ENCODE results near the gene RNF222.
A peak's percentile ranks its signal among the peaks of the same experiment; 100 is the strongest.
"Not testable (repeated sequence)": the region's sequence is repeated elsewhere in the genome, so short reads cannot be mapped to it uniquely, and the experiment has no call there.

RNF222 gene

DNA sequence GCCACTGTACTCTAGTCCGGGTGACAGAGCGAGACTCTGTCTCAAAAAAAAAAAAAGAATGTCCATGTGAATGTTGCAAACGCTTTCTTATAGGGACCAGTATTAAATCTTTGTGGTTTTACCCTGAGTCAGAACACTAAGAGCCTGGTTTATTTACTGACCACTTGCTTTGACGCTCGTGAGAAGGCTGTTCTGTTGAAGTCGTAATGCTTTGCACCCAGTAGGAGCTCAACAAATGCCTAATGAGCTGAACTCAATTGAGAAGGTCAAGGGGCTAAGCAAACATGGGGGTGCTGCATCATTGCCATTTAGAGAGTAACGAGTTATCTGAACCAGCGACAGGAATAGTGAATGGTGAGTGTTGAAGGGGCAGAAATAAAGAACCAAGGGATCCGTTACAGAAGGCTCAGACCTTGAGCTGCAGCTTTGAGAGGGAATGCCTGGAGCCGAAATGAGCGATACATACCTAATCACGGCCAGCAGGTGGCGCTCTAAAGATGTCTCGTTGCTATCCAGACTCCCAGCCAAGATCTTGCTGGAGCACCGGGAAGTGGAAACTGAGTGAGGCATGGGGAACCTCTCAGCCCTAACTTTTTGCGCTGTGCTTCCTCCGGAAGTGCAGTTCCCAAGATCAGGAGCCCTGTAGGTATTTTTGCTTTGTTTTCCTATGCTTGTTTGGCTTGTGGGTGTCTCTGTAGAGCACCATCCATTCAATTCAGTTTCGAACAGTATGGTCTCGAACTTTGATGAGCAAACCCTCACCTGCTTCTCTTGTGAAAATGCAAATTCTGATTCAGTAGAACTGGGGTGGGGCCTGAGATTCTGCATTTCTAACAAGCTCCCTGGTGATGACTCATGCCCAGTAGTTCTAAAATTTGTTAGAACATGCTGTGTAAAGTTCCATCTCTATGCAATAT is 12.6 kb upstream of the RNF222 start:
- peak; percentile 67 for DNase-seq

DNA sequence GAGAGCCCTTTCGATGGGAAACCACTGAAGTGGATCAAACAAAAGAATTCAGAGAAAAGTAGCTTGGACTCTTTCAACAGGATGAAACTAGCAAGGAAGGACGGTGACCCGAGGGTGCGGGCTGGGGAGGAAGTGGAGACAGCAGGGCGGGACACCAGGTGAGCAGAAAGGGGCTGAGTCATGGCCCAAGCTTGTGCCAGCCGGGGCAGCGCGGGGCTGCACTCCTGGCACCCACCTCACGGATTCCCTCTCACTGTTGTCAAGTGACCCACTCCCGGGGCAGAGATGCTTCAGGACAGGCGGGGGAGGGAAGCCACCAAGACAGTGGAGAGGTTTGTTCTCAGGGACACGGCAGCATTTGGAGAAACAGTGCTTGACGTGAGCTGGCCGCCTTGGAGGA is 10.7 kb upstream of the RNF222 start:
- DNase-seq = no peak

DNA sequence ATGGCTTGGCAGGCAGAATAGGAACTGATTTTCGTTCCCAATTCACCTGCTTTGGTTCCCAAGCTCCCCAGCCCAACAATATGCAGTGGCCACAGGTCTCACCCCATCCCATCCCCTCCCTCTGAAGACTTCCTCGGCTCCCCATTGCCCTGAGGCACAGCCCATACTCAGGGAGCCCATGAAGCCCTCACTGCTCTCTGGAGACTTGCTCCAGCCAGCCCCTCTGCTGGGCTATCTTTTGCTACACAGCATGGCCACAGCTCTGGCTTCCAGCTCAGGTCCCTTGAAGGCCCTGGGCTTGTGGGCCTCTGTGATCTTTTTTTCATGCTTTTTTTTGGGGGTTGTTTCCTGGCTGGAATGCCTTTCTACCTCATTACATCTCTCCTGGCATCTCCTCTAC is 8.5 kb upstream of the RNF222 start:
- DNase-seq = no peak

DNA sequence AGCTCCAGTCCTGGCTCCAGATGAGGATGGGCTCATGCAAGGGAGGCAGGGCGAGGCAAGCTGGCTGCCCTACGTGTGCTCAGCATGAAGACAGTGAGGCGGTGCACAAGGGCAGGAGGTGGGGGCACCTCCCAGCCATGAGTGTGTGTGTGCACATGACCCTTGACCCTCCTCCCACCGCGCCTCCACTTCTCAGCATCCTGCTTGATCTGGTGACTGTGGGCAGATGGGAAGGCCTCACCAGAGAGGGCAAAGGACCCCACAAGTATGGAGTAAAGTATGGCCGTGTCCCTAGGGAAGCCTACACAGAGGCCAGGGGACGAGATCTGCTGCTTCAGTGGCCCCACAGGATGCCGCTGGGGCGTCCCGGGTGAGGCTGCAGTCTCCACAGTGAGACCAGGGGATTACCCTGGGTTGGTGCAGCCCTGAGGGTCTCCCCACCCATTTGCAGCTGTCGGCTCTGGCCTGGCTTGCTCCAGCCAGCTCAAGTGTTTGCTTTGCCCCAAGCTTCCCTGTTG is 7.9 kb upstream of the RNF222 start:
- no peak for DNase-seq

DNA sequence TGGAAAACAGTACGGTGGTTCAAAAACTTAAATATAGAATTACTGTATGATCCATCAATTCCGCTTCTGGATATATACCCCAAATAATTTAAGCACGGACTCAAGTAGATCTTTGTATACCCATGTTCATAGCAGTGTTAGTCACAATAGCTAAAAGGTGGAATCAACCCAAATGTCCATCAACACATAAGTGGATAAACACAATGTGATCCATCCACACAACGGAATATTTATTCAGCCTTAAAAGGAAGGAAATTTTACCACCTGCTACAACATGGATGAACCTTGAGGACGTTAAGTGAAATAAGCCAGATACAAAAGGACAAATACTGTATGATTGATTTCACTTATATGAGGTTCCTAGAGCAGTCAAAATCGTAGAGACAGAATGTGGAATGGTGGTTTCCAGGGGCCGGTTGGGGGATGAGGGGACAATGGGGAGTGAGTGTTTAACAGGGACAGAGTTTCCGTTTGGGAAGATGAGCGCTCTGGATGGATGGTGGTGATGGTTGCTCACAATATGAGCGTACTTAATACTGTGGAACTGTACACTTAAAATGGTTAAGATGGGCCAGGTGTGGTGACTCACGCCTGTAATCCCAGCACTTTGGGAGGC is 5.4 kb upstream of the RNF222 start:
- DNase-seq = no peak

DNA sequence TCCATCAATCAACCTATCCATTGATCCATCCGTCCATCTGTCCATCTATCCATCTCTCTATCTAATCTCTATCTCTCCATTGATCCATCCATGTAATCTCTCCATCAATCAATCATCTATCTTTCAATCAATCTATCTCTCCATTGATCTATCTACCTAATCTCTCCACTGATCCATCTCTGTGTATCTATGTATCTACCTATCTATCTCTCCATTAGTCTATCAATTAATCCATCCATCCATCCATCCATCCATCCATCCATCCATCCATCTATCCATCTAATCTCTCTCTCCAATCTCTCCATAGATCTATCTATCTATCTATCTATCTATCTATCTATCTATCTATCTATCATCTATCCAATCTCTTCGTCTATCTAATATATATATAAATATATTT is 3.5 kb upstream of the RNF222 start:
- no peak for DNase-seq

DNA sequence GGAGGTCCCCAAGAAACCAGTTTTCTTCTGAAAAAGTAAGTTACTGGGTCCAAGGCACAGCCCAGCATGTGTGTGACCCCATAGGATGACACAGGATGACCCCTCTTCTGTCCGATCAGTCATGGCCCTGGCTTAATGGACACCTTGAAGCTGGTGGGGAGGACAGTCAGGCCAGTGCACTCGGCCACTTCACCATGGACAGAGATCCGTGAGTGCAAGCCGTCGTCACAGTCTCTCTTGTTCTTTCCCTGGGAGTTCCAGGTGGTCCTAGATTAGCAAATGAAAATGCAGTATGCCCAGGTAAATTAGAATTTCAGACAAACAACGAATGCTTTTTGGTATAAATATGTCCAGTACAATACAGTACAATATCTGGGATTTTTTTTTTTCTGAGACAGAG is 1.4 kb upstream of the RNF222 start:
- DNase-seq = no peak

DNA sequence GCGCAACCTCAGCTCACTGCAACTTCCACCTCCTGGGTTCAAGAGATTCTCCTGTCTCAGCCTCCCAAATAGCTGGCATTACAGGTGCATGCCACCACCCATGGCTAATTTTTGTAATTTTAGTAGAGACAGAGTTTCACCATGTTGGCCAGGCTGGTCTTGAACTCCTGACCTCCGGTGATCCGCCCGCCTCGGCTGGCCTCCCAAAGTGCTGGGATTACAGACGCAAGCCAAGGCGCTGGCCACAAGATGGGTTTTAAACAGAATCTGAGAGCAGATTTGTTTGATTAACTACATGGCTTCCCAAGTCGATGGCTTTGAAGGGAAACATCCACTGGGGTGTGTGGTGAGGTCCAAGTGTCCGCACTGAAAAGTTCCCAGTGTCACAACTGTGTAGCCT is 3.1 kb downstream of the RNF222 start:
- not testable (repeated sequence) for DNase-seq

DNA sequence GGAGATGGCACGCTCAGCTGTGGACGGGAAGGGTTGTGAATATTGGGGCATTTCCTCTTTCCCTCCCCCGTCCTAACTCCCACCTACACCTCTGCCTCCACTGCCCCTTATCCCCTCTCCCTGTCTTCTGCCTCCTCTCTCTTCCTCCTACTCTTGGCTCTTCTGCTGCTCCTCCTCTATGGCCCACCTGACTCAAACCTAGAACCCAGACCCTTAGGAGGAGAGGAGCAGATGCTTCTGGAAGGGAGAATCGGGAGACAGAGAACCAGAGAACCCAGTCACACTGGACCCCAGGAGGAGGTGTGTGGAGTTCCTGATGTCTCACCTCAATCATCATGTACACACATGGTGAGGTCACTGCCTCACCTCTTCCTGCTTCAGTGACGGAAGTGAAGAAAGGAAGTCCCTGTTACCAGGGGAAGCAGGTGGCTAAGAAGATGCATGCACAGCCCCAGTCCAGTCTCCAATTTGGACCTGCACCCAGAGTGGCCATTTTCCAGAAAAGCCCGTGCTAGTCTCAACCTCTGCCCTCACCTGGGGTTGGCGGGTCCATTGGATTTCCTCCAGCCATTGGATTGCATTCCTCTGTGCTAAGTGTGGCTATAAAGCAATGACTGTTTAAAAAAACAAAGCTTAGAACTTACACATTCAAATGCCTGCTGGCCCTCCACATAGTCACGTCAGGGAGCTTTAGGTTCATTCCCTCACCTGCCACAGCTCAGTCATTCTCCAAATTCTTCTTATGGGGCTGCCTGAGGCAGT is 4.0 kb downstream of the RNF222 start:
- DNase-seq = no peak

DNA sequence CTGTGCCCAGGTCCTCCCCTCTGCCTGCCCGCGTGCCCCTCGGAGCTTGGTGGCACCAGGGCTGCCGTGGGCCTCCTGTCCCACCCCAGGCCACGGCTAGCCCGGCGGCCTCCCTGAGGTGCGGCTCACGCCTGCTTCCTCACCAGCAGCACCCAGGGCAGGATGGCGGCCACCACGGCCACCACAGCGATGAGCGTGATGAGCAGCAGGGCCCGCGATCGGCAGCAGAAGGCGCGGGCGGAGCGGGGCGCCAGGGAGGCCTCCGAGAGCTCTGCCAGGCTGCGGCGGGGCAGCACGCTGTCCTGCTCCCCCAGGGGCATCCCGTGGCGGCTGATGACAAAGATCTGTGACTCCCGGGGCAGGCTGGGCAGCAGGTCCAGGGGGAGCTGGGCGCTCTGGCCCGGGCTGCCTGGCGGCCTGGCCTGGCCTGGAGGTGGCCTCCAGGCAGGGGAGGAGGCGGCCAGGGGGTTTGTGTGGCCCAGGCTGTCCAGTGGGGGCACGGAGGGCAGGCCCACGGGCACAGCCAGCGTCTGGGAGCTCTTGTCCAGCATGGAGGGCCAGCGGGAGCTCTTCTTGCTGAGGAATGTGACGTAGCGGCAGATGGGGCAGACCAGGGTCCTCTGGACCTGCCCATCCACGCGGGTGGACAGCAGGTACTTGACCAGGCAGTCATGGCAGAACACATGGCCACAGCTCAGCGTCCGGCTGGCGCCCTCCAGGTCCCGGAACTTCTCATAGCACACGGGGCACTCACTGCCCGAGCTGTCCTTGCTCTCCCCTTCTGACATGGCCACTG is 4.8 kb downstream of the RNF222 start:
- no peak for DNase-seq

DNA sequence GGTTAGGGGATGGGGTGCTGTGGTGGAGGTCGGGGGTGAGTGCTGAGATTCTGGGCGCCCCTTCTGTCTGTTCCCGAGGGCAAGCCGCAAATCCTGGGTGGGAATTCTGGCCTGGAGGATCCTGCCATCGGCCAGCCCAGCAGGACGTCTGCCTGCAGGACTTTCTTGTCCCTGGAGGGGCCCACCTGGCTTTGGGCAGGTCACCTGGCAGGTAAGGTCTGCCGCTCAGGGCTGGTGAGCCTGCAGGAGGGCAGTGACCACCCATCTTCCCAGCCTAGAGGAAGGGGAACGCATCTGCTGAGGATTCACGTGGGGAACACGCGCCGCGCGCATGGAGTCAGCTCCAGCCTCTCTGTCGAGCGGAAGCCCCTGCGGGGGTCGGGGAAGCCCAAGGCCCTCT is 5.4 kb downstream of the RNF222 start:
- no peak for DNase-seq

DNA sequence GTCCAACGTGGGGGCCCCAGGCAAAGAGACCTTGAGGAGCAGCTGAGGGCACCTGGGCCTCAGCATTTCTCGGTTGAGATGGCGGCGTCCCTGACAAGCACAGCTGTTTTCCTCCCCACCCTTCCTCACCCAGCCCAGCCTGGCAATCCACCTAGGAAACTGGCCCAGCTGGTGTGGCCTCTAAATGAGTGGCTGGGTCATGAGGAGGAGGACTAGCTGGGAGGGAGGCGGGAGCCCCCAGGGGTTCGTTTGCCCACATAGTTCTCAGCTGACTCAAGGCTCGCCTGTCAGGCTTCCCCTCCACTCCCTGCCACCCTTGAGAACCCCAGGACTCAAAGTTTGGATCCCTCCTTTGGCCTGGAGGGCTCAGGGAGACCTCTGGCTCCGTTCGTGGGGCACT is 5.9 kb downstream of the RNF222 start:
- no peak for DNase-seq

DNA sequence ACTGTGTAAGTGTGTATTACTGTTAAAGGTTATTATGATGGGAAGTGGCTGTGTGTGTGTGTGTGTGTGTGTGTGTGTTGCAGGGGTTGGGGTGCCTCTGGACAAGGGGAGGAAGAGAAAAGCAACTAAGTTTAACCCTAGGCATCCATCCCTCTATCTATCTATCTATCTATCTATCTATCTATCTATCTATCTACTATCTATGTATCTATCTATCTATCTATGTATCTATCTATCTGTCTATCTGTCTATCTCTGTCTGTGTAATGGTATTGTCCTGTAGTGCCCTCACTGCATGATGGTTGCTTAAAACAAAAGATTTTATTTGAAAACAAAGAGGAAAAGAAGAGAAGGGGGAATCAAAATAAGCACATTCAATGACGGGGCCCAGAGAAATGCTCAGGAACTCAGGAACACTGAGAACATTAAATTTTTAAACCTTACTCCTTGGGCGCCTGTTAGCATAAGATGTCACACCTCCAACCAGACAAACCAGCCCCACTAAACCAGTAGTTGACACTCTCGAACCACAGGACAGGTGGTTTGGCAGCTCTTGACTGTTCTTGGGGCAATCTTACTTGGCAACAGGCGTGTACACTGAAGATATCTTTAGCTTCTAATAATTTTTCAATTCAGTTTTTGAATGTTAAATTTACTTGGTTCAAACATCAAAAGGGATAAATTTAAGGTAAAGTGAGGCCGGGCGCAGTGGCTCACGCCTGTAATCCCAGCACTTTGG is 9.5 kb downstream of the RNF222 start:
- DNase-seq = no peak

DNA sequence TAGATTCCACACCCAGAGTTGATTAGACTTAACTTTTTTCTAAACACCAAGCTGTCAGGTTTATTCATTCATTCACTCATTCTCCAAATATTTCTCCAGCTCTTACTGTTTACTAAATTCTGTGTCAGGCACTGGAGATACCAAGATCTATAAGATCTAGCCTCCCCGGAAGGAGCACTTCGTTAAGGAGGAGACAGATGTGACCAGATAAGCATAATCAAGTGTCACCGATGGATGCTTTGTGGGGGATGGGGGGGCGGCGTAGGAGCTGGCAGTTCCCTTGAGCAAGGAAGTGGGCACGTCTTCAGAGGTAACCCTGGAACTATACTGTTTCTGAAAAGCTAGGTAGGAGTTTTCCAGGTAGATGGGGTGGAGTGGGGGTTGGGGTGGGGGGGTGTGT is 10.8 kb downstream of the RNF222 start:
- DNase-seq = no peak

DNA sequence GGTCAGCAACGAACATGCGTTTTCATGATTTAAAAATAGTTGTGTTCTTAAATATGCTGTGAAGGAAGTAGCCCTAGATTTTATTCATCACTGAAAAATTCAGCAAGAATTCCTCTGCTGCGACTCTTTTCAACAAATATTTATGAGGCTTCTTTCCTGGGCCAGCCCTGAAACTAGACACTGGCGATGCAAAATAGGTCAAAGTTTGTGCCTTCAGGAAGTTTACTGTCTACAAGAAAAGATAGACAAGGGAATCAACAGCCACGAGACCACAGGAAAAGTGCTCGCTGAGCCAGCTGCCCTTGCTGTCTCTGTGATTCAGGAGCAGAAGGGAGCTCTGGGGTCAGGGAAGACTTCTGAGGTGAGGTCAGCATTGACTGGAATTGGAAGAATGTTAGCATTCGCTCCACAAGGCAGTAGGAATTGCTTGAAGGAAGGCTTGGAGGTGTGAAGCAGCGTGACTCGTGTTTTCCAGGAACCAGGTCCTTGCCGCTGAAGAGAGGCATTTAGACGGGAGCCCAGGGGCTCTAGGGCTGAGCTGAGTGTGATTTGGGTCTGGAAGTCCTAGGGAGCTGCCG is 12.7 kb downstream of the RNF222 start:
- DNase-seq = no peak

DNA sequence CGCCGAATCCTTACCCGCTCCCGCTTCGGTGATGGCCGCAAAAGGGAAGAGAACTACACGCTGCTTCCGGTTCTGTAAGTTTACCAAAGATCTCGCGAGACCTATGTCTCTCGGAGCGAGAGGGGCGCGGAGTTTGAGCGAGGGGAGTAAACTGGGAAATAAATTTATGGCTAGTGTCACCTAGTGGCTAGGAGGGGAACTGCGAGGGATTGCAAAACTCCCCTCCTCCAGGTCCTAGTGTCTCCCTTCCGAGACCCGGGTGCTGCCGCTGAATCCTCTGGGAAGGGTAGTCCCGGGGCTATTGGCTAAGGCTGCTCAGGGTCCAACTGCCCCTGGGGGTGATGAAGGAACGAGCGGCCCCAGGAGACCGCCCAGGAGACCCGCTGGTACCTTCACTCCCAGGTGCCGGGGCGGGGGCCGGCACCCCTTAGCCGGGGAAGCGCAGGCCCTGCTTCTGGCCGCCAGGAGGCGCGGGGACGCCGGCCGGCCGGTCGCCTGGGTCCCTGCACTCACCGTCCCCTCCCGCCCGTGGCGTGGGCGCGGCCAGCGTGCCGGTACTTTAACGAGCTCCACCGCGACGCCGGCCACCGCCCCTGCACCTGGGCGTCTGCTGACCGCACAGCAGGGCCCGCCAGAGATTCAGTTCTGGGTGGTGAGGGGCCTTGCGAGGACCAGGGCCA is 14.3 kb downstream of the RNF222 start, which contains the start of gene RPL26:
TSS of gene RPL26 (minus strand) at position 51 of the 680 bp plus-strand sequence. CDS start 883 bp downstream, outside the sequence.
- peak; percentile 90 for DNase-seq

DNA sequence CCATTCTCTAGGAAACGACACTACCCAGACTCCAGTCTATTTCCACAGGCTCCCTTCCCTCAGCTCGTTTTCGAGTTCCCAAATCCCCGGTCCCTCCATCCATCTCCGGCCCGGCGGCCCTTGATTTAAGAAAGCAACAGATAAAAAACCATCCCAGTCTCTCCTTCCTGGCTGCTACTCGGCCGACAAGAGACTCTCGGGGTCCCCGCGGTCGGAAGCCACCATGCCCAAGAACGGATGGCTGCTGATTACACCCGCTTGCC is 14.8 kb downstream of the RNF222 start:
- DNase-seq = no peak

DNA sequence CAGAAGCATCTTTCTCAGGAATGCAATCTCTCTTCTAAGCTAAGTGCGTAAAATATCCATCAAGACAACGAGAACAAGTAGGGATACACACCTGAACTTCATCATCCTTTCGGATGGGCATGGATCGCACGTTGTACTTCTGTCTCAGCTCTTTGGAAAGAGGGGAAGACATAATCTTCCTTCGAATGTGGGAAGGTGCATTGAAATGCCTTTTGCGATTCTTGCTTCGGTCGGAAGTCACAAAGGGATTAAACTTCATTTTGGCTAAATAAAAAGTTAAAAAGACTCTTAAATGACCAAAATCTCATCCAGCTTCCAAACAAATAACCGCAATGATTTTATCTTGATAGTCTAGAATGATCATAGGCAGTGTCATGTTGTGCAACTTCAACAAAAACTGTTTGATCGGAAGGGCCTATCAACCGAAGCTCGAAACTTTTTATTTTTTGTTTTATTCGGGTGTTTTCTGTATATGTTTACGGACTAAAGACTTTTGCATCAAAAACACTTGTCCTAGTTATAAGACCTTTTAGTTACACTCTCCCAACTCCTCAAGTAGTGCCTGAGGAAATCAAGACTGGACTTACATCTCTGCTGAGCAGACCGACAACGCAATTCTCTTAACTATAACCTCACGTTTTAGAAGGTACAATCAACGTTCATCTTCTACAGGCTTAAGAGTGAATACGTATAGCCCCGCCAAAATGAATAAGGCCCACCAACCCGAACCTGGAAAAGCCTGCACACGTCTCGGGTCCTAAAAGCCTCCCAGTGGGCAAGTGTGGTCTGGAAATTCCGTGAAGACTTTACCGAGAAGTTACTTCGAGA is 15.4 kb downstream of the RNF222 start:
- DNase-seq = no peak

DNA sequence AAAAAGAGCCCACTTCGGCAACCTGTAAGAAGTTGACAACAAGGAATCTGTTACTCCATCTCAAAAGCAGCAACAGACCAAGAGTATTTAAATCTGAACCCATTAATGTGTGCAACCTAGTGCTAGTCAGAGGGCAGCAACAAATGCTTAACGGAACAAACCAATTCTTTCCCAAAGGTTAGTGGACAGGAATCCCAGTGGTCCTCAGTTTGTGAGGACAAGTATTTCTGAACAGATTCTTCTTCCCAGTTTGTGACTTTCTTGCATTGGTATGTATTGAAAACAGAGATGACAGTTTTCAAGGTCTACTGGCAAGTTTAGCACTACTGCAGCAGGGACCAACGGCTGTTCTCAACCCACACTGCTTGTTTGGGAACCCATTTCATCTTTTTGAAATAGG is 17.6 kb downstream of the RNF222 start:
- no peak for DNase-seq

DNA sequence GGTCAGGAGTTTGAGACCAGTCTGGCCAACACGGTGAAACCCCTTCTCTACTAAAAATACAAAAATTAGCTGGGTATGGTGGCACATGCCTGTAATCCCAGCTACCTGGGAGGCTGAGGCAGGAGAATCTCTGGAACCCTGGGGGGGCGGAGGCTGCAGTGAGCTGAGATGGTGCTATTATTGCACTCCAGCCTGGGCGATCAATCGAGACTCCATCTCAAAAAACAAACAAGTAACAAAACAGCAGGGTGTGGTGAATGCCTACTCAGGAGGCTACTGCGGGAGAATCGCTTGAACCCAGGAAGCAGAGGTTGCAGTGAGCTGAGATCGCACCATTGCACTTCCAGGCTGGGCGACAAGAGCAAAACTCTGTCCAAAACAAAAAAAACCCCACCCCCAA is 19.5 kb downstream of the RNF222 start:
- not testable (repeated sequence) for DNase-seq
